IMR-90 (cell line): ENCODE results near the gene INTU. TPM values are rescaled to one million over a fixed set of nuclear protein-coding genes. Genes with fewer than 3 reads are reported as not detected.
A peak's percentile ranks its signal among the peaks of the same experiment; 100 is the strongest.

Source experiments
- ATAC-seq: fragments of 200-7000 bp; cut with Tn5 transposase; 2 replicates; pipeline ENCODE4 v1.9.1; 2020; ENCODE audit warnings: low read depth, mild to moderate bottlenecking, moderate library complexity
- BruUV-seq: library from RNA; stranded (reverse); fragments of 400-500 nt; replicated peaks from 2 replicates; lab custom pipeline; 2021; lab: Mats Ljungman, UMichigan
- CTCF ChIA-PET: fragments of 300-600 bp; formaldehyde crosslinking; extraction: SDS; loops from one replicate; lab custom pipeline; 2021; ENCODE audit warnings: antibody characterized with exemption; lab: Yijun Ruan, JAX
- POLR2A ChIA-PET: fragments of 300-600 bp; sonication (Branson Sonifier 250); formaldehyde crosslinking; loops from one replicate; lab custom pipeline; 2022; ENCODE audit warnings: antibody characterized with exemption; ENCODE audit not compliant: unreplicated experiment; lab: Charles Lee
- DNase-seq: peaks from one replicate; pipeline ENCODE4 v3.0.0; 2013
- H2AFZ ChIP-seq: replicated peaks from 2 replicates; pipeline ENCODE3; 2013; ENCODE audit warnings: low read length, mild to moderate bottlenecking; ENCODE audit not compliant: poor library complexity
- H2AK5ac ChIP-seq: 2 replicates; pipeline ENCODE4 v1.6.1; 2013; ENCODE audit warnings: low read depth, low read length, inconsistent platforms
- H2AK9ac ChIP-seq: replicated peaks from 2 replicates; pipeline ENCODE3; 2013; ENCODE audit warnings: mild to moderate bottlenecking, low read depth, low read length, moderate library complexity; ENCODE audit not compliant: poor library complexity
- H2BK120ac ChIP-seq: 2 replicates; pipeline ENCODE4 v1.6.1; 2013; ENCODE audit warnings: low read depth, low read length, inconsistent platforms
- H2BK15ac ChIP-seq: 3 replicates; pipeline ENCODE4 v1.6.1; 2013; ENCODE audit warnings: low read depth, low read length, inconsistent platforms
- H2BK20ac ChIP-seq: 2 replicates; pipeline ENCODE4 v1.6.1; 2013; ENCODE audit warnings: low read depth, mild to moderate bottlenecking, inconsistent platforms, low read length, moderate library complexity
- H2BK5ac ChIP-seq: 2 replicates; pipeline ENCODE4 v1.6.1; 2013; ENCODE audit warnings: mild to moderate bottlenecking, low read depth, low read length, inconsistent platforms; ENCODE audit not compliant: poor library complexity, severe bottlenecking
- H3K14ac ChIP-seq: replicated peaks from 2 replicates; pipeline ENCODE4 v1.6.1; 2013; ENCODE audit warnings: low read depth, low read length, inconsistent platforms
- H3K18ac ChIP-seq: 2 replicates; pipeline ENCODE4 v1.6.1; 2013; ENCODE audit warnings: low read depth, low read length, control low read depth
- H3K23ac ChIP-seq: 2 replicates; pipeline ENCODE4 v1.6.1; 2013; ENCODE audit warnings: low read depth, low read length, inconsistent platforms
- H3K27ac ChIP-seq: 2 replicates; pipeline ENCODE4 v1.5.1; 2013; ENCODE audit warnings: mild to moderate bottlenecking, control low read depth, low read length; ENCODE audit not compliant: insufficient read depth
- H3K27me3 ChIP-seq: 2 replicates; pipeline ENCODE4 v1.6.1; 2013; ENCODE audit warnings: low read length; ENCODE audit not compliant: control insufficient read depth, insufficient read depth
- H3K36me3 ChIP-seq: 2 replicates; pipeline ENCODE4 v1.6.1; 2013; ENCODE audit warnings: low read length, mixed read lengths; ENCODE audit not compliant: control insufficient read depth, insufficient read depth
- H3K4ac ChIP-seq: 2 replicates; pipeline ENCODE4 v1.6.1; 2013; ENCODE audit warnings: low read depth, low read length, inconsistent platforms
- H3K4me1 ChIP-seq: 2 replicates; pipeline ENCODE4 v1.6.1; 2013; ENCODE audit warnings: low read length, mixed read lengths; ENCODE audit not compliant: control insufficient read depth, insufficient read depth
- H3K4me2 ChIP-seq: 2 replicates; pipeline ENCODE4 v1.6.1; 2013; ENCODE audit warnings: low read depth, mild to moderate bottlenecking, control low read depth, low read length, moderate library complexity
- H3K4me3 ChIP-seq: 2 replicates; pipeline ENCODE4 v1.5.1; 2013; ENCODE audit warnings: low read depth, mild to moderate bottlenecking, control low read depth, low read length, moderate library complexity; ENCODE audit not compliant: insufficient read depth
- H3K56ac ChIP-seq: 2 replicates; pipeline ENCODE4 v1.6.1; 2013; ENCODE audit warnings: low read length, inconsistent platforms; ENCODE audit not compliant: insufficient read depth; ENCODE audit errors: extremely low read depth
- H3K79me1 ChIP-seq, 2 experiments: 2 replicates each; pipeline ENCODE4 v1.6.1; 2013; ENCODE audit warnings: low read length in 2 of 2, inconsistent platforms in 1 of 2, low read depth in 1 of 2
- H3K9ac ChIP-seq: 2 replicates; pipeline ENCODE4 v1.6.1; 2013; ENCODE audit warnings: low read depth, low read length, control low read depth
- H3K9me1 ChIP-seq: 2 replicates; pipeline ENCODE4 v1.6.1; 2013; ENCODE audit warnings: low read length, inconsistent platforms; ENCODE audit not compliant: insufficient read depth
- H3K9me3 ChIP-seq: 2 replicates; pipeline ENCODE4 v1.6.1; 2013; ENCODE audit warnings: low read length; ENCODE audit not compliant: control insufficient read depth, insufficient read depth
- H4K20me1 ChIP-seq: 2 replicates; pipeline ENCODE4 v1.6.1; 2013; ENCODE audit warnings: low read length, inconsistent platforms; ENCODE audit not compliant: insufficient read depth
- H4K5ac ChIP-seq: 2 replicates; pipeline ENCODE4 v1.6.1; 2013; ENCODE audit warnings: mild to moderate bottlenecking, low read depth, low read length, control low read depth
- H4K8ac ChIP-seq, 2 experiments: 2 replicates each; pipeline ENCODE4 v1.6.1; 2013; ENCODE audit warnings: low read depth in 2 of 2, low read length in 2 of 2, control low read depth in 1 of 2, inconsistent platforms in 1 of 2
- H4K91ac ChIP-seq: 2 replicates; pipeline ENCODE4 v1.6.1; 2013; ENCODE audit warnings: low read depth, low read length, inconsistent platforms; ENCODE audit not compliant: insufficient read depth
- CEBPB ChIP-seq: IDR thresholded peaks from 2 replicates; pipeline ENCODE4 v1.6.1; 2012; ENCODE audit warnings: low read depth, low read length, improper control_type of control experiment
- FOS ChIP-seq: fragments of 150-350 bp; IDR thresholded peaks from 2 replicates; pipeline ENCODE4 v1.6.1; 2016; ENCODE audit warnings: low read depth, low read length
- MAFK ChIP-seq: IDR thresholded peaks from 2 replicates; pipeline ENCODE4 v1.6.1; 2012; ENCODE audit warnings: low read depth, low read length, improper control_type of control experiment
- POLR2A ChIP-seq: IDR thresholded peaks from 2 replicates; pipeline ENCODE4 v1.6.1; 2012; ENCODE audit warnings: mild to moderate bottlenecking, low read depth, low read length
- dilution Hi-C: fragments of 300-500 bp; cut with HindIII; formaldehyde crosslinking; loops from one replicate; pipeline ENCODE4 v1.14.3; 2018; ENCODE audit warnings: low sequenced_read_pairs; ENCODE audit not compliant: unreplicated experiment
- in situ Hi-C: fragments of 300-500 bp; cut with MboI; formaldehyde crosslinking; loops from 3 replicates; pipeline ENCODE4 v1.14.3; 2019; ENCODE audit warnings: low sequenced_read_pairs, inconsistent platforms, mixed read lengths
- intact Hi-C: fragments of 100-400 bp; cut with micrococcal nuclease; formaldehyde crosslinking; loops from 2 replicates; pipeline ENCODE4 v1.10.0; 2022
- polyA plus RNA-seq, 3 experiments: library from polyadenylated mRNA; depleted of rRNA; stranded (reverse); fragments of >200 nt; gene quantifications; 2 replicates each; pipeline ENCODE4 v1.2.3, GENCODE V29; 2012; ENCODE audit warnings: low replicate concordance in 1 of 3
- total RNA-seq: library from RNA; depleted of rRNA; stranded (reverse); fragments of >200 nt; gene quantifications from 2 replicates; pipeline ENCODE4 v1.2.3, GENCODE V29; 2012

Gene INTU
- total and polyA plus RNA-seq, 2 of the 4 experiments (the other 2 are of a cell fraction): 6.5 to 10.8 TPM

- H2AK5ac ChIP-seq: no peak overlapping the region
- H3K36me3 ChIP-seq: peaks cover 9% of the 10 kb centered on the region; the same call in 1 of the 2 replicates
- no peak overlapping the region for H3K23ac ChIP-seq
- peak overlapping the region; percentile 36; the same call in 1 of the 2 replicates for H3K4me2 ChIP-seq
- H2AK9ac ChIP-seq: no peak overlapping the region
- no peak overlapping the region for H3K4ac ChIP-seq
- H3K79me1 ChIP-seq: peaks cover 8 to 10% of the 10 kb centered on the region in 2 experiments; a peak in 2 of 4 replicates
- POLR2A ChIA-PET: interaction anchor here (1.1 kb wide), 1 partner anchor 10 kb away, joined by 3 read pairs; the partner anchor contains the start of gene INTU
- no peak overlapping the region for H3K27ac ChIP-seq
- no peak overlapping the region for H4K91ac ChIP-seq
- no peaks in the 10 kb centered on the region for H3K9me3 ChIP-seq
- no peak overlapping the region for H2BK20ac ChIP-seq
- H3K14ac ChIP-seq: no peak overlapping the region
- BruUV-seq: no TSS peak
- DNase-seq: peak; percentile 46
- no peak overlapping the region for H2BK15ac ChIP-seq
- intact Hi-C loops: no loop called here
- H3K56ac ChIP-seq: no peak overlapping the region
- no peaks in the 10 kb centered on the region for H3K4me1 ChIP-seq
- no peak overlapping the region for H3K9ac ChIP-seq
- no peaks in the 10 kb centered on the region for H4K20me1 ChIP-seq
- TF ChIP-seq FOS (peak; percentile 37; the same call in 1 of the 2 replicates), CEBPB (peak; percentile 23; the same call in 1 of the 2 replicates), POLR2A (no peak), MAFK (peak; percentile 44; the same call in 1 of the 2 replicates)
- in situ Hi-C loops: no loop called here
- H3K9me1 ChIP-seq: no peaks in the 10 kb centered on the region
- no peak overlapping the region for H2BK120ac ChIP-seq
- H4K8ac ChIP-seq: no peak overlapping the region
- no peak overlapping the region for H2BK5ac ChIP-seq
- H3K27me3 ChIP-seq: no peaks in the 10 kb centered on the region
- dilution Hi-C loops: no loop called here
- CTCF ChIA-PET: interaction anchor here (0.7 kb wide), 1 partner anchor 145 kb away, joined by 4 read pairs; no protein-coding TSS in a partner anchor
- H4K5ac ChIP-seq: no peak overlapping the region
- H3K4me3 ChIP-seq: no peak overlapping the region
- H2AFZ ChIP-seq: no peak overlapping the region
- ATAC-seq: peak; percentile 74
- no peak overlapping the region for H3K18ac ChIP-seq
Measured at GRCh38 chr4:127642169-127642568, 9.4 kb downstream of the INTU start.
